HepG2 (cell line): ENCODE measurements around the gene RAC3. TPM values are rescaled to one million over a fixed set of nuclear protein-coding genes. Genes with fewer than 3 reads are reported as not detected.

Source experiments
- ATAC-seq: fragments of 200-7000 bp; cut with Tn5 transposase; 3 replicates; pipeline ENCODE4 v1.9.1; 2020; ENCODE audit warnings: mild to moderate bottlenecking, moderate library complexity
- BruUV-seq: library from RNA; stranded (reverse); fragments of 400-500 nt; replicated peaks from 2 replicates; lab custom pipeline; 2021; lab: Mats Ljungman, UMichigan
- CTCF ChIA-PET: fragments of 300-600 bp; formaldehyde crosslinking; extraction: SDS; loops from one replicate; lab custom pipeline; 2021; ENCODE audit warnings: low total read pairs, inconsistent platforms, low intra/inter-chr PET ratio; lab: Yijun Ruan, JAX
- POLR2A ChIA-PET: fragments of 350-600 bp; sonication (Branson Sonifier 250); formaldehyde crosslinking; loops from one replicate; lab custom pipeline; 2020; ENCODE audit warnings: antibody characterized with exemption, inconsistent platforms; lab: Yijun Ruan, JAX
- DNase-seq: peaks from one replicate; pipeline ENCODE4 v3.0.0-alpha.2; 2015; ENCODE audit warnings: low spot score
- FAIRE-seq: peaks from 3 replicates; lab custom pipeline; 2011; peaks lifted over from hg19 to GRCh38; lab: Jason Lieb, UNC
- H2AFZ ChIP-seq: one replicate; pipeline ENCODE4 v1.6.1; 2011; ENCODE audit warnings: low read length, inconsistent platforms
- H3K27ac ChIP-seq: fragments of 300-600 bp; 3 replicates; pipeline ENCODE4 v1.8.0; 2011; ENCODE audit warnings: mixed run types, mild to moderate bottlenecking, mixed read lengths, low read length, inconsistent platforms; ENCODE audit not compliant: insufficient read depth; ENCODE audit errors: extremely low read length
- H3K27me3 ChIP-seq, 2 experiments: fragments of 200-600 bp in 1 of 2; 2 replicates in 1 of 2; 3 replicates in 1 of 2; pipeline versions ENCODE4 v1.6.0 to v1.8.0; 2011; ENCODE audit warnings: low read length in 2 of 2, mild to moderate bottlenecking in 2 of 2, moderate library complexity in 2 of 2, inconsistent platforms in 1 of 2; ENCODE audit not compliant: insufficient read depth in 2 of 2, control insufficient read depth in 1 of 2
- H3K36me3 ChIP-seq, 2 experiments: fragments of 200-600 bp in 1 of 2; replicated peaks in 1 of 2; 2 replicates in 1 of 2; 3 replicates in 1 of 2; pipeline versions ENCODE4 v1.5.1 to v1.8.0; 2011; ENCODE audit warnings: low read length in 2 of 2, inconsistent platforms in 1 of 2; ENCODE audit not compliant: insufficient read depth in 2 of 2, control insufficient read depth in 1 of 2
- H3K4me1 ChIP-seq: 2 replicates; pipeline ENCODE4 v1.5.1; 2012; ENCODE audit warnings: low read length, inconsistent platforms; ENCODE audit not compliant: insufficient read depth
- H3K4me2 ChIP-seq: 2 replicates; pipeline ENCODE4 v1.6.0; 2011; ENCODE audit warnings: low read depth, low read length, inconsistent platforms
- H3K4me3 ChIP-seq, 3 experiments: fragments of 200-600 bp in 1 of 3; sonication (generic), shearing (Covaris generic) in 1 of 3; replicated peaks in 1 of 3; 2 replicates each; pipeline ENCODE4 v1.5.1; 2011 to 2016; ENCODE audit warnings: low read length in 3 of 3, inconsistent platforms in 2 of 3, low read depth in 2 of 3, mild to moderate bottlenecking in 2 of 3, control low read depth in 1 of 3, mixed read lengths in 1 of 3; ENCODE audit not compliant: insufficient read depth in 1 of 3
- H3K79me2 ChIP-seq: one replicate; pipeline ENCODE4 v1.6.1; 2011; ENCODE audit warnings: low read length, inconsistent platforms; ENCODE audit not compliant: insufficient read depth
- H3K9ac ChIP-seq: 2 replicates; pipeline ENCODE4 v1.6.0; 2011; ENCODE audit warnings: mild to moderate bottlenecking, low read depth, low read length, inconsistent platforms; ENCODE audit not compliant: insufficient read depth
- H3K9me3 ChIP-seq: 2 replicates; pipeline ENCODE4 v1.5.1; 2012; ENCODE audit warnings: mild to moderate bottlenecking, low read length
- H4K20me1 ChIP-seq: 2 replicates; pipeline ENCODE4 v1.6.0; 2011; ENCODE audit warnings: inconsistent platforms, mild to moderate bottlenecking, low read length, moderate library complexity; ENCODE audit not compliant: insufficient read depth
- ATAD3A ChIP-seq: sonication (generic); formaldehyde crosslinking; IDR thresholded peaks from 2 replicates; pipeline ENCODE4 v1.4.0; 2020; ENCODE audit warnings: missing genetic modification reagents
- MXD4 ChIP-seq: IDR thresholded peaks from 2 replicates; pipeline ENCODE4 v1.6.1; 2016; ENCODE audit warnings: mild to moderate bottlenecking, missing biosample characterization, missing genetic modification reagents
- SIX1 ChIP-seq: sonication (generic); formaldehyde crosslinking; IDR thresholded peaks from 2 replicates; pipeline ENCODE4 v1.4.0; 2020; ENCODE audit warnings: missing genetic modification reagents, borderline replicate concordance
- TFE3 ChIP-seq: IDR thresholded peaks from 2 replicates; pipeline ENCODE4 v1.6.1; 2016
- ZMYM4 ChIP-seq: sonication (generic); formaldehyde crosslinking; IDR thresholded peaks from 2 replicates; pipeline ENCODE4 v1.8.1; 2023; ENCODE audit warnings: mild to moderate bottlenecking, missing genetic modification reagents
- ZNF235 ChIP-seq: sonication (generic); formaldehyde crosslinking; IDR thresholded peaks from 2 replicates; pipeline ENCODE4 v1.8.1; 2023; ENCODE audit warnings: mild to moderate bottlenecking, missing genetic modification reagents, borderline replicate concordance
- WGBS: methylation state at CpG from one replicate; pipeline ENCODE4 v1.1.6; 2017; ENCODE audit warnings: low lambda C conversion rate; 5-methylcytosine and 5-hydroxymethylcytosine counted together
- in situ Hi-C: cut with HindIII; loops from 2 replicates; pipeline ENCODE4 v1.10.0; 2017; ENCODE audit warnings: low pct_unique_long_range_greater_than_20kb; ENCODE audit not compliant: extremely low pct_ligation_motif_present
- intact Hi-C: fragments of 100-400 bp; cut with micrococcal nuclease; formaldehyde crosslinking; loops from one replicate; pipeline ENCODE4 v1.10.0; 2022; ENCODE audit not compliant: unreplicated experiment
- polyA plus RNA-seq, 8 experiments: library from polyadenylated mRNA; depleted of rRNA in 3 of 8; stranded (reverse) in 7 of 8; unstranded in 1 of 8; fragments of >200 nt; fragmentation: Illumina TruSeq in 4 of 8; extraction: Trizol in 4 of 8; gene quantifications; 2 replicates each; pipeline versions ENCODE4 v1.2.1 to v1.2.3, GENCODE V29; 2011 to 2016; ENCODE audit warnings: low read depth in 4 of 8, missing spikeins in 1 of 8, mixed read lengths in 1 of 8; ENCODE audit not compliant: insufficient read depth in 1 of 8
- total RNA-seq, 5 experiments: library from RNA; depleted of rRNA; stranded (reverse); fragments of >200 nt; fragmentation: Illumina TruSeq; extraction: Trizol; gene quantifications; 2 replicates each; pipeline ENCODE4 v1.2.3, GENCODE V29; 2016; ENCODE audit warnings: low read depth in 1 of 5
- TF ChIP-seq, protein P1 (sequence below): sonication (generic); formaldehyde crosslinking; IDR thresholded peaks from 2 replicates; pipeline ENCODE4 v1.8.1; 2023; ENCODE audit warnings: missing genetic modification reagents, mild to moderate bottlenecking, borderline replicate concordance
- TF ChIP-seq, protein P2 (sequence below): sonication (generic); formaldehyde crosslinking; IDR thresholded peaks from 2 replicates; pipeline ENCODE4 v1.4.0; 2020; ENCODE audit warnings: missing genetic modification reagents, borderline replicate concordance

Gene RAC3
- total and polyA plus RNA-seq, 2 of the 13 experiments (the other 11 are each of a cell fraction or from before 2014, with no cell fraction given), result 10.5 to 21.3 TPM

GRCh38 chr17:81992306-81993102 lies 39.0 kb upstream of the RAC3 start (continued):
- TF ChIP-seq SIX1 (CRISPR knock-in tag) (peak; percentile 99), TFE3 (peak; percentile 82)
- TF ChIP-seq, protein P1, sequence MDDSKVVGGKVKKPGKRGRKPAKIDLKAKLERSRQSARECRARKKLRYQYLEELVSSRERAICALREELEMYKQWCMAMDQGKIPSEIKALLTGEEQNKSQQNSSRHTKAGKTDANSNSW (CRISPR knock-in tag), result peak; percentile 98

DNA sequence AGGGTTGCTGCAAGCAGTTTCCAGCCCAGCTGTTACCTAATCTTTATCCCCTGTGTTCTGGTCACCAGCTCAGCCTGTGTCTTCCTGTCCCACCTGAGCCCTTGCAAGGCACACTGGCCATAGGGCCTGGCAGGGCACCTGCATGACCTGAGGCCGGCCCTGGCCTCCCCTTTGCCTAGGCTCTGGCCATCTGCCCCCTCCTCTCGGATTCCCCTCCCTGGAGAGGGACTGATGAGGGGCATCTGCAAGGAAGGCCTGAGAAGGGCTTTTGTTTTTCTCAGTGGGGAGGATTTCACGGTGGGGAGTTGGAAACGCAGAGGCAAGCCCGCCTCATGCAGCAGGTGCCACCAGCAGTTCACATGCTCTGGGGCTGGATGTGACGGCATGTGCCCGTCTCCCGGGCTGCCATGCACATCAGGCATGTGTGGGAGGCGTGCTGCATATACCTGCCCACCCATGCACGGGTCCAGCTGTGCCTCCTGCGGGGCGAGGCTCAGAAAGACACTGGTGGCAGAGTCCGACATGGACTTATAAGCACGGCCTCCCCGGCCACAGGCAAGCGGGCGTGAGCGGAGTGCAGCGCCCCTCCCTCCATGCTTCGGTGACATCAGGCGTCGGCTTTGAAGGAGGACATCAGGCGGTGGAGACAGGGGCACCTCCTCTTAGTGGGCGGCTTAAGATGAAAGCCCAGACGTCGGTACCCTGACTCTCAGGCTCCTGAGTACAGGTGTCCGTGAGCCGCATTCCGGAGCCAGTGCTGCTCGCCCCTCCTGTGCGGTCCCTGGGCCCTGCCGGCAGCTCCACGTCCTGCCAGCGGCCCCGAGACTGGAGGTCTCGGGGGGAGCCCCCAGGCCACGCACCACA lies 37.5 kb upstream of the RAC3 start:
- Histone ChIP-seq H3K9ac (peak overlapping the region; percentile 96), H3K4me3 (peak overlapping the region; percentile 28 to 80 (median 55); a peak in 5 of 6 replicates), H3K4me1 (peaks cover 92% of the 10 kb centered on the region), H3K27me3 (no peaks in the 10 kb centered on the region), H3K36me3 (peaks cover 0 to 3% of the 10 kb centered on the region in 2 experiments; a peak in 1 of 5 replicates), H3K9me3 (no peaks in the 10 kb centered on the region), H3K79me2 (peaks cover 65% of the 10 kb centered on the region), H3K27ac (peak overlapping the region; percentile 97), H4K20me1 (no peaks in the 10 kb centered on the region), H3K4me2 (peak overlapping the region; percentile 99), H2AFZ (no peak overlapping the region)
- no peak for FAIRE-seq
- CTCF ChIA-PET, result interaction anchor here (1.0 to 5.6 kb wide), 2 partner anchors 15 to 34 kb away, joined by 3 to 73 read pairs; partner anchors contain the start of gene NOTUM
- POLR2A ChIA-PET, result interaction anchor here (0.9 to 16.1 kb wide), 19 partner anchors 10 to 266 kb away, joined by 3 to 470 read pairs (median 12); partner anchors contain the start of genes ASPSCR1, CENPX, DCXR and LRRC45
- intact Hi-C loops, result loop anchor here (2.0 kb wide), 1 partner anchor 33 kb away; the partner anchor contains the start of gene NOTUM
- no TSS peak for BruUV-seq
- 14% methylated on average over 27 of the region's 37 CpGs for WGBS
- in situ Hi-C loops, result no loop called here
- peak; percentile 85 for DNase-seq
- ATAC-seq, result peak; percentile 0
- no peak for TF ChIP-seq ATAD3A (CRISPR knock-in tag)
- peak; percentile 71; the same call in 1 of the 2 replicates for TF ChIP-seq ZNF235
- TF ChIP-seq, protein P2, sequence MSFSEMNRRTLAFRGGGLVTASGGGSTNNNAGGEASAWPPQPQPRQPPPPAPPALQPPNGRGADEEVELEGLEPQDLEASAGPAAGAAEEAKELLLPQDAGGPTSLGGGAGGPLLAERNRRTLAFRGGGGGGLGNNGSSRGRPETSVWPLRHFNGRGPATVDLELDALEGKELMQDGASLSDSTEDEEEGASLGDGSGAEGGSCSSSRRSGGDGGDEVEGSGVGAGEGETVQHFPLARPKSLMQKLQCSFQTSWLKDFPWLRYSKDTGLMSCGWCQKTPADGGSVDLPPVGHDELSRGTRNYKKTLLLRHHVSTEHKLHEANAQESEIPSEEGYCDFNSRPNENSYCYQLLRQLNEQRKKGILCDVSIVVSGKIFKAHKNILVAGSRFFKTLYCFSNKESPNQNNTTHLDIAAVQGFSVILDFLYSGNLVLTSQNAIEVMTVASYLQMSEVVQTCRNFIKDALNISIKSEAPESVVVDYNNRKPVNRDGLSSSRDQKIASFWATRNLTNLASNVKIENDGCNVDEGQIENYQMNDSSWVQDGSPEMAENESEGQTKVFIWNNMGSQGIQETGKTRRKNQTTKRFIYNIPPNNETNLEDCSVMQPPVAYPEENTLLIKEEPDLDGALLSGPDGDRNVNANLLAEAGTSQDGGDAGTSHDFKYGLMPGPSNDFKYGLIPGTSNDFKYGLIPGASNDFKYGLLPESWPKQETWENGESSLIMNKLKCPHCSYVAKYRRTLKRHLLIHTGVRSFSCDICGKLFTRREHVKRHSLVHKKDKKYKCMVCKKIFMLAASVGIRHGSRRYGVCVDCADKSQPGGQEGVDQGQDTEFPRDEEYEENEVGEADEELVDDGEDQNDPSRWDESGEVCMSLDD (CRISPR knock-in tag), result no peak
- TF ChIP-seq ZMYM4 (CRISPR knock-in tag), result peak; percentile 39; the same call in 1 of the 2 replicates
- 0 out of 2 replicates have a peak, but pooled peaks have one; percentile 46 for TF ChIP-seq MXD4 (CRISPR knock-in tag)
